Gastroesophageal sphincter (tissue), 3 donors: ENCODE data around the gene NPC2.

ENCODE experiments used
- CTCF ChIP-seq, 4 experiments: fragments of 200-600 bp in 2 of 4; fragments of 450-650 bp in 2 of 4; sonication (generic) in 1 of 4; IDR thresholded peaks; one replicate each; pipeline ENCODE4 v1.5.1; 2017 to 2019; ENCODE audit warnings: antibody characterized with exemption in 4 of 4, mild to moderate bottlenecking in 2 of 4, moderate library complexity in 2 of 4
- EP300 ChIP-seq: sonication (generic); formaldehyde crosslinking; IDR thresholded peaks from one replicate; pipeline ENCODE4 v1.6.1; 2017; ENCODE audit warnings: antibody characterized with exemption, mild to moderate bottlenecking
- POLR2A ChIP-seq, 2 donors: fragments of 450-650 bp; IDR thresholded peaks; one replicate each; pipeline ENCODE4 v1.6.1; 2017; ENCODE audit warnings: antibody characterized with exemption in 2 of 2, mild to moderate bottlenecking in 2 of 2, moderate library complexity in 1 of 2
- POLR2AphosphoS5 ChIP-seq: sonication (generic); formaldehyde crosslinking; IDR thresholded peaks from one replicate; pipeline ENCODE4 v1.6.1; 2017; ENCODE audit warnings: antibody characterized with exemption

GRCh38 chr14:74474376-74474775 lies 18.7 kb downstream of the NPC2 start:
- TF ChIP-seq CTCF (IDR thresholded peaks at IDR 0.05), result no peak
- TF ChIP-seq POLR2A (IDR thresholded peaks at IDR 0.05), result no peak
- TF ChIP-seq EP300, result no peak
- TF ChIP-seq POLR2AphosphoS5, result no peak
